Endothelial cell of umbilical vein (primary cell): ENCODE results near the gene NEURL1B. TPM values are rescaled to one million over a fixed set of nuclear protein-coding genes. Genes with fewer than 3 reads are reported as not detected.

Experiments used
- BruUV-seq: library from RNA; stranded (reverse); fragments of 400-500 nt; replicated peaks from 2 replicates; lab custom pipeline; 2021; lab: Mats Ljungman, UMichigan
- CTCF ChIA-PET: fragments of 300-600, 350-600 bp; sonication (Branson Sonifier 250); formaldehyde crosslinking; loops from one replicate; lab custom pipeline; 2021; ENCODE audit warnings: antibody characterized with exemption, inconsistent platforms; lab: Charles Lee
- POLR2A ChIA-PET: fragments of 300-600, 350-600 bp; sonication (Branson Sonifier 250); formaldehyde crosslinking; loops from one replicate; lab custom pipeline; 2021; ENCODE audit warnings: antibody characterized with exemption, inconsistent platforms; lab: Charles Lee
- DNase-seq: peaks from one replicate; pipeline ENCODE4 v3.0.0-alpha.2; 2011; ENCODE audit warnings: low read depth, low spot score
- FAIRE-seq: peaks from 2 replicates; lab custom pipeline; 2011; peaks lifted over from hg19 to GRCh38; lab: Jason Lieb, UNC
- H2AFZ ChIP-seq: 2 replicates; pipeline ENCODE4 v1.6.0; 2012; ENCODE audit warnings: low read depth, low read length, control low read depth, inconsistent platforms
- H3K27ac ChIP-seq: 2 replicates; pipeline ENCODE4 v1.5.1; 2011; ENCODE audit warnings: low read depth, mild to moderate bottlenecking, control low read depth, low read length, moderate library complexity; ENCODE audit not compliant: insufficient read depth
- H3K27me3 ChIP-seq, 2 experiments: 2 replicates each; pipeline versions ENCODE4 v1.6.0 to v1.6.1; 2011; ENCODE audit warnings: low read length in 2 of 2, mixed read lengths in 1 of 2; ENCODE audit not compliant: control insufficient read depth in 2 of 2, insufficient read depth in 2 of 2
- H3K36me3 ChIP-seq, 2 experiments: 2 replicates in 1 of 2; 3 replicates in 1 of 2; pipeline ENCODE4 v1.5.1; 2011; ENCODE audit warnings: low read length in 2 of 2, mild to moderate bottlenecking in 1 of 2, moderate library complexity in 1 of 2; ENCODE audit not compliant: control insufficient read depth in 2 of 2, insufficient read depth in 2 of 2; ENCODE audit errors: extremely low read depth in 1 of 2
- H3K4me1 ChIP-seq: 3 replicates; pipeline ENCODE4 v1.5.1; 2011; ENCODE audit warnings: mild to moderate bottlenecking, low read length; ENCODE audit not compliant: control insufficient read depth, insufficient read depth; ENCODE audit errors: extremely low read depth
- H3K4me2 ChIP-seq: 2 replicates; pipeline ENCODE4 v1.6.1; 2011; ENCODE audit warnings: low read length, control low read depth, mixed read lengths; ENCODE audit not compliant: insufficient read depth
- H3K4me3 ChIP-seq, 3 experiments: fragments of 200-600 bp in 1 of 3; sonication (generic), shearing (Covaris generic) in 1 of 3; replicated peaks in 1 of 3; 2 replicates each; pipeline ENCODE4 v1.5.1; 2011 to 2016; ENCODE audit warnings: control low read depth in 3 of 3, low read length in 3 of 3, mild to moderate bottlenecking in 2 of 3, inconsistent platforms in 1 of 3, low read depth in 1 of 3, moderate library complexity in 1 of 3; ENCODE audit not compliant: insufficient read depth in 1 of 3
- H3K79me2 ChIP-seq: 2 replicates; pipeline ENCODE4 v1.6.0; 2012; ENCODE audit warnings: low read length, inconsistent platforms; ENCODE audit not compliant: control insufficient read depth, insufficient read depth
- H3K9ac ChIP-seq: replicated peaks from 2 replicates; pipeline ENCODE3; 2011; ENCODE audit warnings: low read length, control low read depth; ENCODE audit not compliant: insufficient read depth; ENCODE audit errors: extremely low read depth
- H3K9me1 ChIP-seq: replicated peaks from 3 replicates; pipeline ENCODE4 v1.6.0; 2011; ENCODE audit warnings: mild to moderate bottlenecking, low read length; ENCODE audit not compliant: control insufficient read depth, insufficient read depth; ENCODE audit errors: extremely low read depth
- H3K9me3 ChIP-seq: replicated peaks from 2 replicates; pipeline ENCODE4 v1.5.1; 2012; ENCODE audit warnings: low read length, inconsistent platforms; ENCODE audit not compliant: control insufficient read depth, insufficient read depth
- H4K20me1 ChIP-seq: replicated peaks from 2 replicates; pipeline ENCODE3; 2011; ENCODE audit warnings: mild to moderate bottlenecking, low read length; ENCODE audit not compliant: control insufficient read depth, insufficient read depth; ENCODE audit errors: extremely low read depth
- EZH2 ChIP-seq: IDR thresholded peaks from 2 replicates; pipeline ENCODE4 v1.6.1; 2012; ENCODE audit warnings: borderline replicate concordance, low read depth, mild to moderate bottlenecking, moderate library complexity, low read length, inconsistent platforms; ENCODE audit not compliant: severe bottlenecking
- FOS ChIP-seq: IDR thresholded peaks from 2 replicates; pipeline ENCODE4 v1.6.1; 2011; ENCODE audit warnings: mild to moderate bottlenecking, low read length, moderate library complexity, borderline replicate concordance; ENCODE audit not compliant: insufficient read depth
- GATA2 ChIP-seq: IDR thresholded peaks from 2 replicates; pipeline ENCODE4 v1.7.0; 2011; ENCODE audit warnings: low read depth, mild to moderate bottlenecking, moderate library complexity, mixed read lengths, low read length; ENCODE audit not compliant: insufficient read length, insufficient read depth
- JUN ChIP-seq: IDR thresholded peaks from 2 replicates; pipeline ENCODE4 v1.6.1; 2011; ENCODE audit warnings: borderline replicate concordance, low read depth; ENCODE audit not compliant: insufficient read length, insufficient read depth
- MYC ChIP-seq: IDR thresholded peaks from one replicate; pipeline ENCODE4 v1.6.1; 2011; ENCODE audit warnings: mild to moderate bottlenecking, low read depth, low read length
- POLR2A ChIP-seq: IDR thresholded peaks from 2 replicates; pipeline ENCODE4 v1.6.1; 2012; ENCODE audit warnings: low read depth, mild to moderate bottlenecking, control low read depth, low read length
- POLR2AphosphoS5 ChIP-seq: IDR thresholded peaks from 2 replicates; pipeline ENCODE4 v1.6.1; 2012; ENCODE audit warnings: low read depth, mild to moderate bottlenecking, control low read depth, low read length, moderate library complexity; ENCODE audit not compliant: insufficient read depth
- dilution Hi-C: fragments of 300-500 bp; cut with MboI; formaldehyde crosslinking; loops from one replicate; pipeline ENCODE4 v1.15.0; 2019; ENCODE audit warnings: low sequenced_read_pairs; ENCODE audit not compliant: extremely low pct_ligation_motif_present
- intact Hi-C: fragments of 100-400 bp; cut with micrococcal nuclease; formaldehyde crosslinking; loops from one replicate; pipeline ENCODE4 v1.10.0; 2022
- polyA plus RNA-seq, 4 experiments: library from polyadenylated mRNA; depleted of rRNA in 3 of 4; stranded (reverse) in 3 of 4; unstranded in 1 of 4; fragments of >200 nt; gene quantifications; 2 replicates each; pipeline versions ENCODE4 v1.2.1 to v1.2.3, GENCODE V29; 2011 to 2012; ENCODE audit warnings: missing spikeins in 1 of 4
- total RNA-seq: library from RNA; stranded (reverse); gene quantifications from 2 replicates; pipeline ENCODE4 v1.2.3, GENCODE V29; 2021
- TF ChIP-seq, protein P1 (sequence below), 2 donors: IDR thresholded peaks; 1 replicate in 1 of 2; 2 replicates in 1 of 2; pipeline ENCODE4 v1.5.1; 2011; ENCODE audit warnings: low read length in 2 of 2, mild to moderate bottlenecking in 2 of 2, moderate library complexity in 2 of 2, control low read depth in 1 of 2, inconsistent platforms in 1 of 2, low read depth in 1 of 2; ENCODE audit not compliant: insufficient read depth in 1 of 2; ENCODE audit errors: extremely low read depth in 1 of 2
- TF ChIP-seq, protein P2 (sequence below): IDR thresholded peaks from 2 replicates; pipeline ENCODE4 v1.6.1; 2011; ENCODE audit not compliant: insufficient read depth, insufficient read length

Gene NEURL1B
- total and polyA plus RNA-seq, 2 donors (not counting 3 experiments of a cell fraction or from before 2014, with no cell fraction given) = 0.44 to 1.6 TPM

DNA sequence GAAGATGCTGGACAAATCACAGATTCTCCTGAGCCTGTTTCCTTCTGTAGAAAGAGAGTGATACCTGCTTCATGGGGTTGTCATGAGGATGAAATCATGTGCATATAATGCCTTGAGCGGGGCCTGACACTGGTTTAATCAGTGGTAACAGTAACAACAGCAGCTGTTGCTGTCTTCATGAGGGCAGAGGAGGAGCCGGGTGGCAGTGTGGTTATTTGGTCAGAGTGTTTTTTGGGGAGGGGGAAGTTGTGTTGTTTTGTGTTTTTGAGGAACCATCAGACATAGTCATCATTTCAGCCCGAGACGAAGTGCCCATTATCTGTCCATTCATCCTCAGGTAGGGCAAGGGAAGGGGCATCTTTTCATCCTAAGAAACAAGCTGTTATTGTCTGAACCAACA is 44.0 kb downstream of the NEURL1B start:
- Histone ChIP-seq H3K4me2 (no peak overlapping the region), H3K9ac (no peak overlapping the region), H3K9me1 (no peaks in the 10 kb centered on the region), H3K4me3 (no peak overlapping the region), H3K9me3 (no peaks in the 10 kb centered on the region), H4K20me1 (no peaks in the 10 kb centered on the region), H3K79me2 (no peaks in the 10 kb centered on the region), H3K36me3 (no peaks in the 10 kb centered on the region), H3K4me1 (peaks cover 5% of the 10 kb centered on the region), H3K27me3 (peaks cover 12 to 15% of the 10 kb centered on the region in 2 experiments), H3K27ac (no peak overlapping the region), H2AFZ (no peak overlapping the region)
- TF ChIP-seq FOS = no peak
- TF ChIP-seq, protein P1, sequence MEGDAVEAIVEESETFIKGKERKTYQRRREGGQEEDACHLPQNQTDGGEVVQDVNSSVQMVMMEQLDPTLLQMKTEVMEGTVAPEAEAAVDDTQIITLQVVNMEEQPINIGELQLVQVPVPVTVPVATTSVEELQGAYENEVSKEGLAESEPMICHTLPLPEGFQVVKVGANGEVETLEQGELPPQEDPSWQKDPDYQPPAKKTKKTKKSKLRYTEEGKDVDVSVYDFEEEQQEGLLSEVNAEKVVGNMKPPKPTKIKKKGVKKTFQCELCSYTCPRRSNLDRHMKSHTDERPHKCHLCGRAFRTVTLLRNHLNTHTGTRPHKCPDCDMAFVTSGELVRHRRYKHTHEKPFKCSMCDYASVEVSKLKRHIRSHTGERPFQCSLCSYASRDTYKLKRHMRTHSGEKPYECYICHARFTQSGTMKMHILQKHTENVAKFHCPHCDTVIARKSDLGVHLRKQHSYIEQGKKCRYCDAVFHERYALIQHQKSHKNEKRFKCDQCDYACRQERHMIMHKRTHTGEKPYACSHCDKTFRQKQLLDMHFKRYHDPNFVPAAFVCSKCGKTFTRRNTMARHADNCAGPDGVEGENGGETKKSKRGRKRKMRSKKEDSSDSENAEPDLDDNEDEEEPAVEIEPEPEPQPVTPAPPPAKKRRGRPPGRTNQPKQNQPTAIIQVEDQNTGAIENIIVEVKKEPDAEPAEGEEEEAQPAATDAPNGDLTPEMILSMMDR (IDR thresholded peaks at IDR 0.05; ENCODE audit: extremely low read depth in 1 of 2, insufficient read depth in 1 of 2, low read depth in 1 of 2, low read length in 2 of 2) = no peak
- no peak for TF ChIP-seq EZH2
- no peak for TF ChIP-seq MYC
- TF ChIP-seq GATA2 = no peak
- DNase-seq (no peak), FAIRE-seq (no peak)
- dilution Hi-C loops (no loop called here), intact Hi-C loops (no loop called here)
- BruUV-seq = no TSS peak
- CTCF ChIA-PET = interaction anchor here (0.8 to 1.8 kb wide), 3 partner anchors 9 to 12 kb away, joined by 3 to 5 read pairs (median 5); no protein-coding TSS in a partner anchor
- POLR2A ChIA-PET = no interaction called here

DNA sequence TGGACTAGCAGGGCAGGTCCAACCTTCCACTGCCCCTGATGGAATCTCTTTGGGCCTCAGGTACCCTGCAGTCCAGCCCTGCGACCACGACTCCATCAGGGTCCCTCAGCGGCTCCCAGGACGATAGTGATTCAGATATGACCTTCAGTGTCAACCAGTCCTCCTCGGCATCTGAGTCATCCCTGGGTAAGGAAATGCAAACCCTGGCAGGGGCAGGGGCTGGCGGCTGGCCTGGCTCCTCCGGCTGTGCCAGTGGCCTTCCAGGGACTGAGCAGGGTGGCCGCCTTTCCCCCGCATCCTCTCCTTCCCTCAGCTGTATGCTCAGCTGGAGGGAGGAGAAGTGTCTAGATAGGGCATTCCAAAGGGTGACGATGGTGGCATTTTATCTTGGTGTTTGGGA is 45.0 kb downstream of the NEURL1B start:
- intact Hi-C loops = no loop called here
- no peaks in the 10 kb centered on the region for H3K9me3 ChIP-seq
- FAIRE-seq (no peak), DNase-seq (no peak)
- H2AFZ ChIP-seq = no peak overlapping the region
- H3K9me1 ChIP-seq = no peaks in the 10 kb centered on the region
- H3K4me2 ChIP-seq = no peak overlapping the region
- no peaks in the 10 kb centered on the region for H3K36me3 ChIP-seq
- dilution Hi-C loops = no loop called here
- POLR2A ChIA-PET = no interaction called here
- peaks cover 12 to 15% of the 10 kb centered on the region in 2 experiments for H3K27me3 ChIP-seq
- no peak overlapping the region for H3K27ac ChIP-seq
- no peak overlapping the region for H3K4me3 ChIP-seq
- BruUV-seq = no TSS peak
- H3K4me1 ChIP-seq = peaks cover 5% of the 10 kb centered on the region
- H3K9ac ChIP-seq = no peak overlapping the region
- H4K20me1 ChIP-seq = no peaks in the 10 kb centered on the region
- H3K79me2 ChIP-seq = no peaks in the 10 kb centered on the region
- CTCF ChIA-PET = interaction anchor here (0.8 to 1.8 kb wide), 2 partner anchors 8 to 13 kb away, joined by 3 to 5 read pairs; no protein-coding TSS in a partner anchor
- TF ChIP-seq JUN (no peak), MYC (no peak), POLR2AphosphoS5 (no peak), POLR2A (no peak), FOS (no peak), EZH2 (no peak), GATA2 (no peak)
- TF ChIP-seq, protein P1 (IDR thresholded peaks at IDR 0.05; ENCODE audit: extremely low read depth in 1 of 2, insufficient read depth in 1 of 2, low read depth in 1 of 2, low read length in 2 of 2) = no peak
- TF ChIP-seq, protein P2, sequence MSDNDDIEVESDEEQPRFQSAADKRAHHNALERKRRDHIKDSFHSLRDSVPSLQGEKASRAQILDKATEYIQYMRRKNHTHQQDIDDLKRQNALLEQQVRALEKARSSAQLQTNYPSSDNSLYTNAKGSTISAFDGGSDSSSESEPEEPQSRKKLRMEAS = no peak
